Frontal cortex (tissue), 4 donors: ENCODE data around the gene ZBTB20. TPM values are rescaled to one million over a fixed set of nuclear protein-coding genes. Genes with fewer than 3 reads are reported as not detected.
"Not testable (repeated sequence)": the region's sequence is repeated elsewhere in the genome, so short reads cannot be mapped to it uniquely, and the experiment has no call there.

ENCODE experiments used
- DNase-seq, 2 donors: peaks; one replicate each; pipeline ENCODE4 v3.0.0; 2012; ENCODE audit warnings: low spot score in 2 of 2
- FAIRE-seq: peaks from 2 replicates; lab custom pipeline; 2012; peaks lifted over from hg19 to GRCh38; lab: Jason Lieb, UNC
- total RNA-seq: library from RNA; depleted of rRNA; stranded (reverse); fragments of >200 nt; gene quantifications from one replicate; pipeline ENCODE4 v1.2.3, GENCODE V29; 2014
- donor health status: control.
- donor health status: control.
- donor health status: control.

The ZBTB20 gene
- total RNA-seq, 1 donor from 2014 or later: 39.9 TPM

DNA sequence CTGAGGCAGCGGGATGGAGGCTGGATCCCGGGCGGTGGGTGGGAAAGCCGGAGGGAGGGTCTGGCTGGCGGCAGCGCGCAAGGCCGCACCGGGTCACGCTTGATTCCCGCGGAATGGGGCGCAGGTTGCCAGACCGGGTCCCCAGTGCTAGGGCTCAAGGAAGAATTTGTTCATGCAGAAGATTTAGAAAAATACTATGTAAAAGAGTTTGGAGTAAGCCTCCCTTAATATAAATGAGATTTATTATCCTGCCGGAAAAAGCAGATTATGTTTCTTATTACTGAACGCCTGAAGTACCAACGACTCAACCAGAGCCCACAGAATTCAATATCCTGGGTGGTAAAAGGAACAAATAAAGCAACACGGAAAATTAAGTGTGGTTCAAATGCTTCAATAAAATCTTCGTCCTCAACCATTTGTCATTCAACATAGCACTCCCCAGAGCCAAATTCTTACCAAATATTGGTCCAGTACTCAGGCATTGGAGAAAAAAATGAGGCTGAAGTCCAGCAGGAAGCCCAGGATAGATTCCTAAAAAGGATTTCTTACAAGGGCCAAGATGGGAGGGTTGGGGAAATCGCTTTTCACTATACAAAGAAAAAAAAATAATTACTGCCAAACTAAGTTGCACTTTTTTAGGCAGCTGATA, 1.2 kb upstream of the ZBTB20 start:
- DNase-seq: no peak
- no peak for FAIRE-seq

- DNase-seq (peak; percentile 83 to 90), FAIRE-seq (peak; percentile 92)
These were observed 447 bp upstream of the ZBTB20 start for GRCh38 chr3:115147329-115148141.

- no peak for FAIRE-seq
These were observed 1.1 kb downstream of the ZBTB20 start for GRCh38 chr3:115146032-115146417.

GRCh38 chr3:115141033-115141757, 5.9 kb downstream of the ZBTB20 start:
- DNase-seq: no peak
- FAIRE-seq: no peak

More at GRCh38 chr3:115146032-115146417, 1.1 kb downstream of the ZBTB20 start:
- peak in 1 of 2 donors; percentile 9 for DNase-seq

DNA sequence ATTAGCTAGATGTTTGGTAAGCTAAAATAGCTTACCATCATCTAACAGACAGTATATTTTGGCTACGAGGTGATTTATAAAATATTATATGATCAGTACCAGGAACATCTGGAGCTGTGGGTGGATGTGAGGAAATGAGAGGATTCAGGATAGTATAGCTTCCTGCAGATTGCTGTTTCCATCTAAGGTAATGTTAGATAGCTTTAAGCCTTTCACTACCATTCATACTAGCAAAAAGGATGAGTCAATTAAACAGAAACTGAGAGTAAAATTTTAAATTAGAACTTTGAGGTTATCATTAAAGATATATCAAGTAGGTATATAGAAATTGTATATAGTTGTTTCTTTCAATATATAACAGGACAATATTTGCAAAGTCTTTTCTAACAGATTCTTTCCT, 8.0 kb downstream of the ZBTB20 start:
- DNase-seq (no peak), FAIRE-seq (no peak)

DNA sequence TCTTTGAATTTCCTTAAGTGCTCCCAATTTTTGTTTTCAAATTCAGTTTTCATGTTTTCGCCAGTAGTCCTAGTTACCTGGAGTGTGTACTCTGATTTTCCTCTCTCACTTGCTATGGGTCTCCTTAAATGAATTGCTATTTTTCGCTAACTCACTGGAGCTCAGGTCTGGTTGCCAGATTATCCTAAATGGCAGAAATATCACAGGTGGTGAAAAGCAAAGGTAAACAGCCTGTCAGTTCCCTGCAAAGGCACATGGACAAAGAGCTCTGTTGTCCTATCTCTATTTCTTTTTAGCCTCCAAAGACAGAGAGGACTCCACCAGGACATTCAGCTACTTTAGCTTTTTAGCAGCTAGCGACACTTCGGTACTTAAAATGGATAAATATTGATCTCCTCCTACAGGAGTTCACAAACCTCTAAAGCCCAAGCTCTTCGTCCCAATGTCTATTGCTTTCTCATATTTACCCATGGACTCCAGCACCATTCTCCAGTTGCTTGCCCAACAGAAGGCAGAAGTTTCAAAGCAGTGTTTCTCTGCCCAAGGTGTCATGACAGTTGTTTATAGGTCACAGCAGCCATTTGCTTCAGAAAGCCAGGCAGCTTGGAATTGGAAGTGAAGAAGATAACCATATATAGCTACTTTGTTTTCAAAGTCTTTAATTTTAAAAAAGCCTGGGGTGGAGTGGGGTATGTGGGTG, 12.3 kb downstream of the ZBTB20 start:
- DNase-seq (no peak), FAIRE-seq (no peak)

DNA sequence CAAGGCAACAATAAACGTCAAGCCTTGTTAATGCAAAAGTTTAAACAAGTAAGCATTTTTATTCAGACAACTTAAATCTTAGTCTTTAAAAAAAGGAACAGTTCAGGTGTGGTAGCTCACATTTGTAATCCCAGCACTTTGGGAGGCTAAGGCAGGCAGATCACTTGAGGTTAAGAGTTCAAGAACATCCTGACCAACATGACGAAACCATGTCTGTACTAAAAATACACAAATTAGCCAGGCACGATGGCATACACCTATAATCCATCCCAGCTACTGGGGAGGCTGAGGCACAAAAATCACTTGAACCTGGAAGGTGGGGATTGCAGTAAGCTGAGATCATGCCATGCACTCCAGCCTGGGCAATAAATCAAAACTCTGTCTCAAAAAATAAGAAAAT, 19.9 kb downstream of the ZBTB20 start:
- no peak for FAIRE-seq

GRCh38 chr3:115120597-115120996, 26.5 kb downstream of the ZBTB20 start:
- DNase-seq (no peak), FAIRE-seq (no peak)

More for the DNA sequence above, 19.9 kb downstream of the ZBTB20 start:
- no peak for DNase-seq

- FAIRE-seq (no peak), DNase-seq (no peak)
These were observed 33.7 kb downstream of the ZBTB20 start for GRCh38 chr3:115113367-115113766.

DNA sequence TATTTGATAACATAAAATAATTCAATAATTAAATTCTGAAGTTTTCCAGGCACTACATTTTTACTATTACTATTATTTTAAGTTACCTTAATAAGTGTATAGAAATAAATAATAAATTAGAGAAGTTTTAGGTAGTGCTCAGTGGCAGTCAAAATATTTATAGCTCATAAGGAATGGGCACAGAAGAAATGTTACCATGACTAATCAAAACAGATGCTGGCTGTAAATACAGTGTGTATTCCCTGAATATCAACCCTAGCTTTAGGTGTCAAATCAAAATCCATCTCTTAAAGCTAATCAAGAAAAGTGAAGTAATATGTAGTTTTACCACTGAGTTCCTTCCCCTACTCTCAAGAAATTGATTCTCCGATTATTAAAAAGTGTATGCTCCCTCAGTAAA, 35.5 kb downstream of the ZBTB20 start:
- no peak for DNase-seq
- FAIRE-seq: no peak

DNA sequence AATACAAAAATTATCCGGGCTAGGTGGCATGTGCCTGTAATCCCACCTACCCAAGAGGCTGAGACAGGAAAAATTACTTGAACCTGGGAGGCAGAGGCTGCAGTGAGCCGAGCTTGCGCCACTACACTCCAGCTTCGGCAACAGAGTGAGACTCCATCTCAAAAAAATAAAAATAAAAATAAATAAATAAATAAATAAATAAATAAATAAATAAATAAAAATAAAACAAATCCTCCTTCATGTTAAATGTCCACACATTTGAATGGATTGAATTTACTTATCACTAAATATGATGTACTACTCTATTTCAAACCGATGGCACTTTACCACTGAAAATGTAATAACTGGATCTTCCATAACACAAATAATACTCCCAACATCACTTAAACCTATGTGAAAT, 36.3 kb downstream of the ZBTB20 start:
- FAIRE-seq (no peak), DNase-seq (no peak)

GRCh38 chr3:115110066-115110465, 37.0 kb downstream of the ZBTB20 start:
- not testable (repeated sequence) for FAIRE-seq

DNA sequence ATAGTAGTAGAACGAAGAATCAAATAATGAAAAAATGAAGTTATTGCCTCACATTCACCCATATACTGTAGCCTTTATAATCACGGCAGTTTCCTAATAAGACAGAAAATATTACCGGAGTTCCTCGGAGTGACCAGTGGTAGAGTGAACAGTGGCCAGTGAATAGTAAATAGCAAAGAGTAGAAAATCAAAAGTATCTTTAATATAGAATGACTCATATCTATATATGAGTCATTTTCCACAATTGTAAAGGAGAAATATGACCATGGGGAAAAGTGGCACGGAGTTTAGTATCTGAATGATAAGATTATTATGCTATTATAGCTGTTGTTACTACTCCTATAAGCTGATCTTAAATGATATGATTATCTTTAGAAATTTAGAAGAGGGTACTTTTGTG, 38.5 kb downstream of the ZBTB20 start:
- FAIRE-seq: no peak
- DNase-seq: no peak

More at GRCh38 chr3:115110066-115110465, 37.0 kb downstream of the ZBTB20 start:
- not testable (repeated sequence) for DNase-seq

- FAIRE-seq (no peak), DNase-seq (no peak)
These were observed 45.0 kb downstream of the ZBTB20 start for GRCh38 chr3:115102046-115102445.

- no peak for DNase-seq
- no peak for FAIRE-seq
These were observed 46.3 kb downstream of the ZBTB20 start for GRCh38 chr3:115100806-115101205.

- FAIRE-seq: no peak
- no peak for DNase-seq
These were observed 47.0 kb downstream of the ZBTB20 start for GRCh38 chr3:115099986-115100571.

DNA sequence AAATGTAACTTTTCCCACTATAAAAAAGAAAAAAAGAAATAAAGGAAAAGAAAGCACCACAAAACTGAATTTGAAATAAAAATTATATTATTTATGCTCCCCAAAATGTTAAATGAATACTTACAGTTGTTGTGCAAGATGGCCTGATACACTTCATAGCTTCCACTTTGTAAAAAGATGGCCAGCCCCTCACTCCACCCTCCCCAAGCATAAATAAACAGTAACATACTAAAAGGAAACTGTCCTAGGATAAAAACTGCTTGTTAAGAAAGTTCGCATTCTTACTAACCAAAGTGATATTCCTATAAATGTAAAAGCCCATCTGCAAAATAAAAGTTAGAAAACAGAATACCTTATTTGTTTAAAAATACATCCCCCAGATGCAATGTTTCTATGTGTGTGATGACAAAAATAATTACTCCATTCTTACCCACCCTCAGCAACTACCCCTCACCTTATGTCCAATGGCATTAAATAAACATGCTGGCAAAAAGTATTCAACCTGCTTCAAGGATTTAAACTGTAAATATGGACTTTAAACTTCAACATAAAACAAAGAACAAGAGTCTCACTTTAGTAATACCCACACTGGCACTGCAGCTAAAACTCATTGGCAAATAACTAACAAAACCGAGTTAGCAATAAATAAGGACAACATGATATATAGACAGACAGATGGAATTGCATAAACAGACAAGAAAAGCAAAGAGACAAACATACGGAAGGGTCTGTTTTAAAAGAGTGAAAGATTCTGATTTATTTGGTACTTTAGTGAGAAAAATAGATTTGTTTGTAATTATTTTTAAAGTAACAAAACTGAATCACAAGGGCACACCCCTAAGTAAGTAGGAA, 47.7 kb downstream of the ZBTB20 start:
- no peak for DNase-seq

DNA sequence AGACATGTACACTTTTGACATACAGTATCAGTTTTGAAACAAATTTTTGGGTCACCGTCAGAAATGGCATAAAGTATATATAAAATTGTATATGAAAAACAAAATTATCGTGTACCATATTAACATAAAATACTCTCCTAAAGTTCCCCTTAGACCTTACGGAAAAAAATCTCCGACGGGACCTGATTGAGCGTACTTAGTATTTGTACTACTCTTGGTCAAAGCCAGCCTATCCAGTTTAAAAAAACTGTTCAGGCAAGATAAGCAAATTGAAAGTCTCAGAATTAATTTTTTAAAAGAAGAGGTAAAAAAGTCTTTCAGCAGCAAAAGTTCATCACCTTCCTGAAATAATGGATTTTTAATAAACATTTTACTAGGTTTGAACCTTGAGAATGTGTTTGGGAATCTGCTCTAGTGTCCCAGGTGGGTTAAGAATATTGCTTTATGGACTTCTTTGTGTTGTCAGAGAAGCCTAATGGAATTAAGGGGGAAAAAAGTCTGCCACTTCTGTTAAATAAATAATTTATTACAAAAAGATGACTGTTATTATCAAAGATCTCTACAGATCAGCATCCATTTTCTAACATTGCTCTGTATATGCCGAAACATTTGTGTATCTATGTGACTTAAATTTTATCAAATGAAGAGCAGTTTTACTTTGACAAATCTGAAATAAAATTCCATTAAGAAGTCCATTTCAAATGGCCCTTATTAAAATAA, 48.6 kb downstream of the ZBTB20 start:
- no peak for DNase-seq
- peak; percentile 51 for FAIRE-seq

More for the DNA sequence above, 47.7 kb downstream of the ZBTB20 start:
- FAIRE-seq: no peak
